Sigmoid colon (tissue), 4 donors: ENCODE results near the gene TOP2A.

Experiments used
- CTCF ChIP-seq, 4 experiments: fragments of 450-650 bp in 3 of 4; fragments of 200-600 bp in 1 of 4; IDR thresholded peaks; one replicate each; pipeline ENCODE4 v1.5.1; 2016 to 2019; ENCODE audit warnings: antibody characterized with exemption in 4 of 4, mild to moderate bottlenecking in 3 of 4, moderate library complexity in 2 of 4
- EP300 ChIP-seq, 4 donors: sonication (generic); formaldehyde crosslinking; IDR thresholded peaks; one replicate each; pipeline ENCODE4 v1.6.1; 2017; ENCODE audit warnings: antibody characterized with exemption in 4 of 4
- POLR2A ChIP-seq, 2 donors: fragments of 450-650 bp; IDR thresholded peaks; one replicate each; pipeline ENCODE4 v1.6.1; 2016; ENCODE audit warnings: antibody characterized with exemption in 2 of 2, mild to moderate bottlenecking in 2 of 2, moderate library complexity in 2 of 2

- no peak for TF ChIP-seq POLR2A (IDR thresholded peaks at IDR 0.05)
- TF ChIP-seq CTCF (IDR thresholded peaks at IDR 0.05), result no peak
- no peak for TF ChIP-seq EP300 (IDR thresholded peaks at IDR 0.05)
Observed at GRCh38 chr17:40419559-40420331, 2.0 kb upstream of the TOP2A start.
